Prostate gland (tissue), 2 donors: Measurements from ENCODE around the gene RBBP8NL. TPM values are rescaled to one million over a fixed set of nuclear protein-coding genes. Genes with fewer than 3 reads are reported as not detected.

Experiments
- DNase-seq: peaks from one replicate; pipeline ENCODE4 v3.0.0-alpha.2; 2019; ENCODE audit warnings: low spot score
- H3K27ac ChIP-seq, 2 donors: fragments of 200-600 bp; sonication (generic); 2 replicates each; pipeline ENCODE4 v1.5.1; 2017 to 2019
- H3K27me3 ChIP-seq: fragments of 200-600 bp; sonication (generic); replicated peaks from 2 replicates; pipeline ENCODE4 v1.5.1; 2019; ENCODE audit not compliant: insufficient read depth
- H3K36me3 ChIP-seq, 2 donors: fragments of 200-600 bp; sonication (generic); 1 replicate in 1 of 2; 2 replicates in 1 of 2; pipeline versions ENCODE4 v1.5.1 to v1.8.1; 2017 to 2019
- H3K4me1 ChIP-seq: fragments of 200-600 bp; sonication (generic); replicated peaks from 2 replicates; pipeline ENCODE4 v1.5.1; 2019
- H3K4me3 ChIP-seq, 2 donors: fragments of 200-600 bp; sonication (generic); 2 replicates each; pipeline ENCODE4 v1.5.1; 2017 to 2019
- H3K9me3 ChIP-seq: fragments of 200-600 bp; sonication (generic); 2 replicates; pipeline ENCODE4 v1.5.1; 2017
- POLR2A ChIP-seq: fragments of 450-650 bp; IDR thresholded peaks from one replicate; pipeline ENCODE4 v1.6.1; 2016; ENCODE audit warnings: antibody characterized with exemption, mild to moderate bottlenecking
- POLR2AphosphoS5 ChIP-seq: sonication (generic); formaldehyde crosslinking; IDR thresholded peaks from one replicate; pipeline ENCODE4 v1.6.1; 2017; ENCODE audit warnings: antibody characterized with exemption
- WGBS: methylation state at CpG from one replicate; pipeline ENCODE4 v1.1.5; 2018; 5-methylcytosine and 5-hydroxymethylcytosine counted together
- intact Hi-C: fragments of 100-400 bp; cut with DNase I; formaldehyde crosslinking; loops from one replicate; pipeline ENCODE4 v1.14.2; 2022
- total RNA-seq, 2 donors: library from RNA; depleted of rRNA; stranded (reverse); fragments of >200 nt; gene quantifications; one replicate each; pipeline ENCODE4 v1.1.0, GENCODE V29; 2016
- TF ChIP-seq, protein P1 (sequence below), 4 experiments: fragments of 200-600 bp in 2 of 4; fragments of 450-650 bp in 2 of 4; sonication (generic) in 2 of 4; IDR thresholded peaks; 1 replicate in 3 of 4; 2 replicates in 1 of 4; pipeline ENCODE4 v1.5.1; 2016 to 2019; ENCODE audit warnings: antibody characterized with exemption in 4 of 4, mild to moderate bottlenecking in 2 of 4, moderate library complexity in 2 of 4

RBBP8NL gene
- total RNA-seq, 2 donors from 2014 or later = 4.9 to 10.9 TPM

DNA sequence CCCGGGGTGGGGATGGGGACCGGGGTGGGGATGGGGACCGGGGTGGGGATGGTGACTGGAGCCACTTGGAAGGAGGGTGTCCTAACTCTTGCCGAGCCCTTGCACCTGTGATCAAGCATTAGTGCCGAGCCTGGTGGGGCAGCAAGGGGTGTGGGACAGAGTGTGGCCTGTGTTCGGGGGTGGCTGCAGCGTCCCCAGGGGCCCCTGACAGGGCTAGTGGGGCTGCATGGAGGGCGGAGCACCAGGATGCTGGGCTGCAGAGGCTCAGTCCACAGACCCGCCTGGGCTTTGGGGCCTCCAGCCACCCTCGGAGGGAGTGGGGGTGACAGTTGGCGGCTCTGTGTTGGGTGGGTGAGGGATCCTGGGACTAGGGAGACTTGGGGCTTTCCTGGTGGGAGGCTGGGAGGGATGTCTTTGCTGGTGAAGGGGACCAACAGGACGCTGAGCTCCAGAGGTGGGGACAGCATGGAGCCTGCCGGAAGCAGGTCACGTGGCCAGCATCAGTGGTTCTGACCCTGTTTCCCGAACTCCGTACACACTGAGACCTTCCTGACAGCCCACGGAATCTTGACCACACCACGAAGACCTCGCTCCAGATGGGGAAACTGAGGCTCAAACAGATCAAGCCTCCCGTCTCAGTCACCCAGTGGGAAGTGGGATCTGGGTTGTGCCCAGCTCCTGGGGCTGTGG, 4.6 kb downstream of the RBBP8NL start:
- no peak overlapping the region for H3K27ac ChIP-seq
- no peaks in the 10 kb centered on the region for H3K9me3 ChIP-seq
- H3K36me3 ChIP-seq = no peaks in the 10 kb centered on the region
- no peak for DNase-seq
- no peak overlapping the region for H3K4me3 ChIP-seq
- no peaks in the 10 kb centered on the region for H3K27me3 ChIP-seq
- peaks cover 2% of the 10 kb centered on the region for H3K4me1 ChIP-seq
- intact Hi-C loops = no loop called here
- 92% methylated on average over 20 of the region's 20 CpGs for WGBS
- TF ChIP-seq POLR2A (no peak), POLR2AphosphoS5 (no peak)
- TF ChIP-seq, protein P1, sequence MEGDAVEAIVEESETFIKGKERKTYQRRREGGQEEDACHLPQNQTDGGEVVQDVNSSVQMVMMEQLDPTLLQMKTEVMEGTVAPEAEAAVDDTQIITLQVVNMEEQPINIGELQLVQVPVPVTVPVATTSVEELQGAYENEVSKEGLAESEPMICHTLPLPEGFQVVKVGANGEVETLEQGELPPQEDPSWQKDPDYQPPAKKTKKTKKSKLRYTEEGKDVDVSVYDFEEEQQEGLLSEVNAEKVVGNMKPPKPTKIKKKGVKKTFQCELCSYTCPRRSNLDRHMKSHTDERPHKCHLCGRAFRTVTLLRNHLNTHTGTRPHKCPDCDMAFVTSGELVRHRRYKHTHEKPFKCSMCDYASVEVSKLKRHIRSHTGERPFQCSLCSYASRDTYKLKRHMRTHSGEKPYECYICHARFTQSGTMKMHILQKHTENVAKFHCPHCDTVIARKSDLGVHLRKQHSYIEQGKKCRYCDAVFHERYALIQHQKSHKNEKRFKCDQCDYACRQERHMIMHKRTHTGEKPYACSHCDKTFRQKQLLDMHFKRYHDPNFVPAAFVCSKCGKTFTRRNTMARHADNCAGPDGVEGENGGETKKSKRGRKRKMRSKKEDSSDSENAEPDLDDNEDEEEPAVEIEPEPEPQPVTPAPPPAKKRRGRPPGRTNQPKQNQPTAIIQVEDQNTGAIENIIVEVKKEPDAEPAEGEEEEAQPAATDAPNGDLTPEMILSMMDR (IDR thresholded peaks at IDR 0.05) = no peak

DNA sequence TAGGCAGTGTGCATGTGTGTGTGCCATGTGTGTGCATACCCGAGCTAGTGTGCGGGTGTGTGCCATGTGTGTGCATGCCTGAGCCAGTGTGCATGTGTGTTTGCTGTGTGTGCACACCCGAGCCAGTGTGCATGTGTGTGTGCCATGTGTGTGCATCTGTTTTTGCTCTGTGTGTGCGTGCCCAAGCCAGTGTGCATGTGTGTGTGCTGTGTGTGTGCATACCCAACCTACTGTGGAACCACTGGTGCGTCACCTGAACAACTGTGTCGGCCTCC, 5.7 kb downstream of the RBBP8NL start:
- TF ChIP-seq, protein P1 (IDR thresholded peaks at IDR 0.05) = no peak
- TF ChIP-seq POLR2AphosphoS5 (no peak), POLR2A (no peak)
- no peaks in the 10 kb centered on the region for H3K4me1 ChIP-seq
- H3K27ac ChIP-seq = no peak overlapping the region
- H3K9me3 ChIP-seq = no peaks in the 10 kb centered on the region
- no peak overlapping the region for H3K4me3 ChIP-seq
- no peaks in the 10 kb centered on the region for H3K27me3 ChIP-seq
- H3K36me3 ChIP-seq = no peaks in the 10 kb centered on the region
- intact Hi-C loops = no loop called here
- WGBS = 93% methylated on average over 6 of the region's 6 CpGs
- DNase-seq = no peak

DNA sequence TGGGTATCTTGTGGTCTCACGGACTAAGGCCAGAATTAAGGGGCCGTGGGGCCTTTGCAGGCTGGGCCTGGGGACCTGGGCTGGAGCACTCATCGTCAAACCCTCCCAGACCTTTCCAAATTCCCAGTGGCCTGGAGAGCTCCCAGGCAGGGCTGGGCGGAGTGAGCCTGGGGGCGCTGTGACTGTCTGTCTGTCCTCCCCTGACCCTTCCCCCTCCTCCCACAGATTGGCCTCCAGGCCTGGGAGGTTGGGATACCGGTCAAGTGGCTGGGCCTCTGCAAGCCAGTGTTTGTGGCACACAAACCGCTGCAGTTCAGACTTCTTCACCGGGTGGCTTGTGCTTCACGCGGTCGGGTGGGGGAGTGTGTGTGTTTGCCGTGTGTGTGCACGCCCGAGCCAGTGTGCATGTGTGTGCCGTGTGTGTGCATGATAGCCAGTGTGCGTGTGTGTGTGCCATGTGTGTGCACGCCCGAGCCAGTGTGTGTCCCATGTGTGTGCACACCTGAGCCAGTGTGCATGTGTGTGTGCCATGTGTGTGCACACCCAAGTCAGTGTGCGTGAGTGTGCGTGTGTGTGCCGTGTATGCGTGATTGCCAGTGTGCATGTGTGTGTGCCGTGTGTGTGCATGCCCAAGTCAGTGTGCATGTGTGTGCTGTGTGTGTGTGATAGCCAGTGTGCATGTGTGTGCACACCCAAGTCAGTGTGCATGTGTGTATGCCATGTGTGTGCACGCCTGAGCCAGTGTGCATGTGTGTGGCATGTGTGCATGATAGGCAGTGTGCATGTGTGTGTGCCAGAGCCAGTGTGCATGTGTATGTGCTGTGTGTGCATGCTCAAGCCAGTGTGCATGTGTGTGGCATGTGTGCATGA, 6.3 kb downstream of the RBBP8NL start:
- no peaks in the 10 kb centered on the region for H3K36me3 ChIP-seq
- H3K4me3 ChIP-seq = no peak overlapping the region
- no peaks in the 10 kb centered on the region for H3K27me3 ChIP-seq
- 90% methylated on average over 24 of the region's 24 CpGs for WGBS
- H3K27ac ChIP-seq = no peak overlapping the region
- TF ChIP-seq, protein P1 (IDR thresholded peaks at IDR 0.05) = no peak
- TF ChIP-seq POLR2AphosphoS5 (no peak), POLR2A (no peak)
- DNase-seq = no peak
- H3K4me1 ChIP-seq = no peaks in the 10 kb centered on the region
- intact Hi-C loops = no loop called here
- no peaks in the 10 kb centered on the region for H3K9me3 ChIP-seq

DNA sequence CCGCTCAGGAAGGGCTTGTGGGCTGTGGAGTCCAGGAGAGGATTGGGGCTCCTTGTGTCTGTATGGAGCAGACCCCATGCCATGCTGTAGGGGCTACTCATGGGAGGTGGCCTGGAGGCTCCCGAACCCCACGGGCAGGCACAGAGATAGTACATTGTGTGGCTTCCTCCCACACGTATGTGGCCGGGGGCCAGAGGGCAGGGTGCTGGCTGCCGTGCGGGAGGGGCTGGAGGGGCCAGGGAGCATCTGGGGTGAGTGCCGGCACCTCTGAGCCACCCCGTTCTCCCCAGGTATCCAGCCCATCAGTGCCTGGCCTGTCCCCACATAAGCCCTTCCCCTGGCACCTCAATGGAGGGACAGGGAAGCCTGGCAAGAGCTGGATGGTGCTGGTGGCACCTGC, 7.6 kb downstream of the RBBP8NL start:
- Histone ChIP-seq H3K9me3 (no peaks in the 10 kb centered on the region), H3K27ac (no peak overlapping the region), H3K36me3 (no peaks in the 10 kb centered on the region), H3K4me3 (no peak overlapping the region), H3K27me3 (no peaks in the 10 kb centered on the region), H3K4me1 (no peaks in the 10 kb centered on the region)
- 64% methylated on average over 9 of the region's 9 CpGs for WGBS
- intact Hi-C loops = no loop called here
- TF ChIP-seq POLR2A (no peak), POLR2AphosphoS5 (no peak)
- TF ChIP-seq, protein P1 (IDR thresholded peaks at IDR 0.05) = no peak
- no peak for DNase-seq
